ENCODE data around the gene HRAS.

Gene HRAS

DNA sequence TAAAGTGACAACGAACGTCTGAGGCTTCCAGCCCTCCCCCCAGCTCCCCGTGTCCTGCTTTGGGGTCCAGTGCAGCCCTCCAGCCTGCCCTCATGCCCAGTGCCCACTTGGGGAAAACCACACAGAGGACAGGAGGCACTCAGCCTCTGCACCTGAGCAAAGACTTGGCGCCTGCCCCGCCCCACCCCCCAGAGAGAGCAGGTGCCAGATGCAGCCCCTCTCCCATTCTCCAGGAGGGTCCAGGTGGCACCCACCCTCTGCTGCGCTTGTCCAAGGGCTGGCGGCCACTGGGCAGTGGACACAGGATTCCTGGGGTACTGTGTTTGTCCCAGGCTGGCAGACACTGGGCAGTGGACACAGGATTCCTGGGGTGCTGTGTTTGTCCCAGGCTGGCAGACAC is 44.0 kb downstream of the HRAS start:
- DNase-seq = no peak

DNA sequence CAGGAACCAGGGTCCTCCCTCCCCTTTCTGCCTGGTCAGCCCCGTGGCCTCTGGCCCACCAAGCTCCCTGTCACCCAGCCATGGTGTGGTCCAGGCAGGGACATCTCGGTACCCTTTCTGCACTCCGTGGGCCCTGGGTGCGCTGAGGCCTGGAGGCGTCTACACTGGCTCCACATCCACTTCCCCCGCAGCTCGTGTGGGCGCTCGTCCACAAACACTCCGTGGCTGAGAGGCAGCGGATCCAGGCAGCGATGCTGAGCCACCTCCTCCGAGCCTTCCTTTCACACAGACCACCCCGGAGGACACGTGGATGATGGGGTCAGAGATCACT is 44.5 kb downstream of the HRAS start:
- DNase-seq = no peak

- no peak for DNase-seq
Measured at GRCh38 chr11:490186-490929, 45.0 kb downstream of the HRAS start.

DNA sequence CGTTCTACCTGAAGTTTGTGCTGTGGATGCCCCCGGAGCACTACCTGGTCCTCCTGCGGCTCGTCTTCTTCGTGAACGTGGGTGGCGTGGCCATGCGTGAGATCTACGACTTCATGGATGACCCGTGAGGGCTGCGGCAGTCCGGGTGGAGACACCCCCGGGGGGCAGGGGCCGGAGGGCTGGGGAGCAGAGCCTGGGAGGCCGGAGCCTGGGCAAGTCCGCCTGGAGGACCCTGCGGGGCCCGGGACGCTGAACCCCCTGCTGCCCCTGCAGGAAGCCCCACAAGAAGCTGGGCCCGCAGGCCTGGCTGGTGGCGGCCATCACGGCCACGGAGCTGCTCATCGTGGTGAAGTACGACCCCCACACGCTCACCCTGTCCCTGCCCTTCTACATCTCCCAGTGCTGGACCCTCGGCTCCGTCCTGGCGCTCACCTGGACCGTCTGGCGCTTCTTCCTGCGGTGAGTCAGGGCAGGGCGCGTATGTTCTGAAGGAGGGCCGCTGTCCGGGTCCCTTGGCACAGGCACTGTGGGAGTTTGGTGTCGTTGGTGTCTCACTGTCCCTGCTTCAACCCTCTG is 45.7 kb downstream of the HRAS start:
- DNase-seq = no peak

DNA sequence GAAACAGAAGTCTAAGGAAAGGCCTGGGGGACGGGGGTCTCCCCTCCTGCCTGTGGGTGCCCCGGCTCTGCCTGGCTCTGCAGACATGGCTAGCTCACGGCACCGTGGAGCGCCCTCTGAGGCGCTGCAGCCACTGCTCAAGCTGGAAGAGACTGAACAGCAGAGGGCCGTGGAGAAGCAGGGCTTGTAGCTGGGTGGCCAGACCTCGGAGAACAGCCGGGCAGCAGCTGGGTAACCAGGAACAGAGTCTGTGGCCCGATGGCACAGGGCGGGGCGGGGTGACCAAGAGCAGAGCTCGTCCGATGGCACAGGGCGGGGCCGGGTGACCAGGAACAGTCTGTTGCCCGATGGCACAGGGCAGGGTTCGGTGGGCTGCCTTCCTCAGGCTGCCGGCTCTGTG is 46.4 kb downstream of the HRAS start:
- no peak for DNase-seq

GRCh38 chr11:488579-488978 is 46.8 kb downstream of the HRAS start:
- DNase-seq = no peak

GRCh38 chr11:488062-488461 is 47.3 kb downstream of the HRAS start:
- DNase-seq = no peak

GRCh38 chr11:487571-488021 is 47.8 kb downstream of the HRAS start:
- DNase-seq = no peak

DNA sequence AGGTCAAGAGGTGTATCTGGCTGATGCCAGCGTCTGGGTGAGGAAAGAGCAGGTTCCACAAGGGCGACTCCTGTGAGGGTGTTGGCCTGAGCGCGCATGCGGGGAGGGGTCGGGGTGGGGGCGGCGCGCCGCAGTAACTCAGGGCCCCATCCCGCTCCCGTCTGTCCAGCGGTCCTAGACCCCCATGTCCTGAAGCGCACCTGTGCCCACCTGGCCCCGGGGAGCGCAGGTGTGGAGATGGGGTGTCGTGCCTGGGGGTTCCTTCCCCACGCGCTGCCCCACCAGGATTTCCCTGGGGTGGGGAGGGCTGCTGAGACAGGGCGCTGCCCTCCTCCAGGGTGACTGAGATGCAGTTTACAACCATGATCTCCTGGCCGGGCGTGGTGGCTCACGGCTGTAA is 49.2 kb downstream of the HRAS start:
- DNase-seq = no peak

- DNase-seq = no peak
Measured at GRCh38 chr11:484616-485015, 50.8 kb downstream of the HRAS start.

Measured in SW 1271 (cell line).